ENCODE results near the gene RNF38.
"Not testable (repeated sequence)": the region's sequence is repeated elsewhere in the genome, so short reads cannot be mapped to it uniquely, and the experiment has no call there.

GRCh38 chr9:36446678-36447077 is 46.6 kb upstream of the RNF38 start:
- TF ChIP-seq, protein P1, sequence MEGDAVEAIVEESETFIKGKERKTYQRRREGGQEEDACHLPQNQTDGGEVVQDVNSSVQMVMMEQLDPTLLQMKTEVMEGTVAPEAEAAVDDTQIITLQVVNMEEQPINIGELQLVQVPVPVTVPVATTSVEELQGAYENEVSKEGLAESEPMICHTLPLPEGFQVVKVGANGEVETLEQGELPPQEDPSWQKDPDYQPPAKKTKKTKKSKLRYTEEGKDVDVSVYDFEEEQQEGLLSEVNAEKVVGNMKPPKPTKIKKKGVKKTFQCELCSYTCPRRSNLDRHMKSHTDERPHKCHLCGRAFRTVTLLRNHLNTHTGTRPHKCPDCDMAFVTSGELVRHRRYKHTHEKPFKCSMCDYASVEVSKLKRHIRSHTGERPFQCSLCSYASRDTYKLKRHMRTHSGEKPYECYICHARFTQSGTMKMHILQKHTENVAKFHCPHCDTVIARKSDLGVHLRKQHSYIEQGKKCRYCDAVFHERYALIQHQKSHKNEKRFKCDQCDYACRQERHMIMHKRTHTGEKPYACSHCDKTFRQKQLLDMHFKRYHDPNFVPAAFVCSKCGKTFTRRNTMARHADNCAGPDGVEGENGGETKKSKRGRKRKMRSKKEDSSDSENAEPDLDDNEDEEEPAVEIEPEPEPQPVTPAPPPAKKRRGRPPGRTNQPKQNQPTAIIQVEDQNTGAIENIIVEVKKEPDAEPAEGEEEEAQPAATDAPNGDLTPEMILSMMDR (IDR thresholded peaks at IDR 0.05 in 2 of 3, conservative IDR thresholded peaks at IDR 0.05 in 1 of 3; ENCODE audit: borderline replicate concordance in 1 of 3, insufficient read depth in 1 of 3, low read depth in 2 of 3, low read length in 2 of 3), result not testable (repeated sequence)
- not testable (repeated sequence) for TF ChIP-seq EZH2 (IDR thresholded peaks at IDR 0.05)
